Stimulated activated CD8-positive, alpha-beta memory T cell treated with anti-CD3 and anti-CD28 coated beads, Interleukin-12 subunit alpha, Interleukin-12 subunit beta, amount 100 ng/mL, for 24 hours (primary cell): Measurements from ENCODE around the gene ST3GAL5.
"Not testable (repeated sequence)": the region's sequence is repeated elsewhere in the genome, so short reads cannot be mapped to it uniquely, and the experiment has no call there.

Experiments used
- DNase-seq: peaks from one replicate; pipeline ENCODE4 v3.0.0-alpha.2; 2020; ENCODE audit errors: extremely low read depth

The ST3GAL5 gene

DNA sequence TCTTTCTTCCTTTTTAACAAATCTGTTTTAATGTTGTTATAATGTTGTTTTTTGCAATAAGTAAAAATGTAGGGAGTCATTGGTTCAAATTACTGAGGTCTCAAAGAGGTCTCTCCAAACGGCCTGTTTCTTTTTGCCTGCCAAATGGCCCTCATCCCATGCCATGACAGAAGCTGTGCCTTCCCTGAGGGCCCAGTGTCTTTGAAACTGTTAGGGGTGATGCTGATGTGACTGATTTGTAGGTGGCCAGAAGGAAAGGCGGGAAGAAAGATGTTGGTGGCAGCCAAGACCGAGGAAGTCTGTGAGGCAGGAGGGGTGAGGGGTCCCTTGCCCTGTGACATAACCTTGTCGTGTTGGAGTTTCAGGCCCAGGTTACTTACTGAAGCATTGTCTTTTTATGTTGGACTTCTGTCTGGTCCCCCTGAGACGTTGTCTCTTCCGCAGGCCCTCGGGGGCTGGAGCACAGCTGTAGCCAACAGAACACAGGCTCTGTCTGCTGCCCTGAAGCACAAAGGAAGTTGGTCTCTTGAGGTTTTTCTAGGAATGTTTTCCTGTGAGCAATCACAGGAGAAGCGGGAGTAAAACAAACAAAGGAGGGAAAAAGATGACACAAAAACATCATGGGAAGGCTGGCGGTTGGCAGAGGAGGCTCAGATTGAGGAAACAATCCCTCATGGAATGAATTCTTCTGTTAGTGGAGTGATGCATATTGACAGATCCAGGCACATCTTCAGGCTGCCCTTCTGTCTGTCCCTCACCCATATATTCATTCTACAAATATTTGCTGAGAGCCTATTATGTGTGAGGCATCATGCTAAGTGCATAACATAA lies 4.9 kb upstream of the ST3GAL5 start:
- no peak for DNase-seq

DNA sequence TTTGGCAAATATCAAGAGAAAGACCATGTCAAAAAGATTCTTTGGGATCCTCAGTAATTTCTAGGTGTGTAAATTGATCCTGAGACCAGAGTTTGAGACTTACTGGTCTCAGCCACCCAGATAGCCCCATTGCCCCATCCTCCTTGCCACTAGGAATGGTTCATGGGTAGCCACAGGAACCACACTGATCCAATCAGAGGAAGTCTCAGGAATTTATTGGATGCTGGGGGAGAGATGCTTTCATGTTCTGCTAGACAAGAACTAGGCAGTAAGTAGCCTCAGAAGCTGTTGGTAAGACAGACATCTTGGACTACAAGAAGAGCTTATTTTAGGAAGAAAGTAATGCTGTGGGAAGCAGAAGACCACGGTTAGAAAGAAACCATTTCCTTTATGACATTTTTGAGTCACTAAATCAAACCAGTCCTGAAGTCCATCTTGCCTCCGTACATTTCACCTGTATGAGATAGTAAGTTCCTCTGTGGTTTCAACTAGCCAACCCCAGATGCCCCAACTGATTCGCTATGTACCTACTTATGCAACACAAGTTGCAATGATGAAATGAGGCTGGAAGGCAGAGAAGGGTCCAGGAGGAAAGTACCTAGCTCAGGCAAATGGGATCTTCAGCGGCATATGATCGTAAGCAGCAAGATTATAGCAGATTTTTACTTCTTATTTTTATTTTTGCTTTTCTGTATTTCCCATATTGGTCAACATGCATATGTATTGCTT lies 3.6 kb upstream of the ST3GAL5 start:
- no peak for DNase-seq

DNA sequence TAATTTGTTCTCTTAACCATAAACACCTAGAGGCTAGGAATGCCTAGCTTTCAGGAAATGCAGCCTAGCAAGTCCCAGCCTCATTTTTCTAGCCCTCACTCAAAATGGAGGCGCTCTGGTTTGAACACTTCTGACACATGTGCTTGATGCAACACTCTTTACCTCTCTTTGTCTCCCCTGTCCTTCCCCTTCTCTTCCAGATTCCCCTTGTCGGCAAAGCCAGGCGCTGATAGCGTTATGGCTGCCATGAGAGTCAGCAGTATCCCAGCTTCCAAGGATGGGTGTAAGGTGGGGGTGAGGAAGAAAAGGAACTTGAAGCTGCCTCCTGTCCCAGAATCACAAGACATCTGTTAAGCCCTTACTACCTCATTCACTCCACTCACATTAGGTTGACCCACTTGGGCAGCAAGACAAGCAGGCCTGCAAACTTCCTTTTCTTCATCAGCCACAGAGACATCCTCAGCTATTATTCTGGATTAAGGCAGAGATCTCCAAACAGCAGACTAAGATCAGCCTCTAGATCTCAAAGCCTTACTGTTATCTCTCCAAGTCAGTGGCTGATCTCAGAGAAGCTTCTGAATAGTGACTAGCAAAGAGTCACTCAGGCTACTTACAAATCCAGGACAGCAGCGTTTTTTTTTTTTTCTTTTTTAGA lies 1.9 kb upstream of the ST3GAL5 start:
- DNase-seq: no peak

DNA sequence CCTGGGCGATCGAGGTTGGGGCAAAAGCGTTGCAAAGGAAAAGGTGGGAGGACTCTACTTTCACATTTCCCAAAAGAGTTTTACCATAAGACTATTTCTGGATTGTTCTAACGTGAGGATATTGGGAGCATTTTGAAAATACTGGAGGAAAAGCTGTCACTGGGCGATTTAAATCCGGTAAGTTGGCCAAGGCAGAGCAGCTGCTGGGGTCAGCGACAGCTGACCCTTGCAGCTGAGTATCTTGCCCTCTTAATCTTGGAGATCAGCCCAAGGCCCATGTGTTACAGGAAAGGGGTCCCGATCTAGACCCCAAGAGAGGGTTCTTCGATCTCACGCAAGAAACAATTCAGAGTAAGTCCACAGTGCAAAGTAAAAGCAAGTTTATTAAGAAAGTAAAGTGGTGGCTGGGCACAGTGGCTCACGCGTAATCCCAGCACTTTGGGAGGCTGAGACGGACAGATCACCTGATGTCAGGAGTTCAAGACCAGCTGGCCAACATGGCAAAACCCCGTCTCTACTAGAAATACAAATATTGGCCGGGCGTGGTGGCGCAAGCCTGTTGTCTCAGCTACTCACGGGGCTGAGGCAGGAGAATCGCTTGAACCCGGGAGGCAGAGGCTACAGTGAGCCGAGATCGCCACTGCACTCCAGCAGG lies 964 bp upstream of the ST3GAL5 start:
- DNase-seq: no peak

DNA sequence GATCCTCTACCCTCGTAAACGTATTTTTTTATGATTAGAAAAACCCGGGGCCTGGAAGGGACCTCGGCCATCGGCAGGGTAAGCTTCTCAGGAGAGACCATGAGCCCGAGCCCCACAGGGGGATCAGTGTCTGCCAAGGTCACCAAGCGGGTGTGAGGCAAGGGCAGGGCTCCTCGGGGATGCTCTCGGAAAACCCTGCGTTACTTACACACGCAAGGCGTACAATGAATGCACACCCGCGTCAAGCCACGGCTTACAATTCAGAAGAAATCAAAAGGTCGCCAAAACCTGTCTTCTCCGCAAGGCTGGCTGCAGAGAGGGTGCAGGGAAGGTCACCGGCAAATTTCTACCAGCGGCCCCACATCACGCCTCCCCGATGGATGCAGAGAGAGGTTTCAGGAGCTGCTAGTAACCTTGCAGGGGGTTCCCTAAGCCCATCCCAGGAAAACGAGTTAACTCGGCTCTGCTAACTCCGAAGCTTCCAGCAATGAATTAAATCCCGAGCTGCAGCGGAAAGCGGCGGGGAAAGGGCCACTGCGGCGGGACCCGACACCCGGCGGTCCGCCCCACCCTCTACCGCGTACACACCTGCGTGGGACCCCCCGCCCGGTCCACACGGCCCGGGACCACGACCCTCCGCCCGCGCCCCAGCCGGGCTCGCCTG lies 638 bp downstream of the ST3GAL5 start:
- no peak for DNase-seq

DNA sequence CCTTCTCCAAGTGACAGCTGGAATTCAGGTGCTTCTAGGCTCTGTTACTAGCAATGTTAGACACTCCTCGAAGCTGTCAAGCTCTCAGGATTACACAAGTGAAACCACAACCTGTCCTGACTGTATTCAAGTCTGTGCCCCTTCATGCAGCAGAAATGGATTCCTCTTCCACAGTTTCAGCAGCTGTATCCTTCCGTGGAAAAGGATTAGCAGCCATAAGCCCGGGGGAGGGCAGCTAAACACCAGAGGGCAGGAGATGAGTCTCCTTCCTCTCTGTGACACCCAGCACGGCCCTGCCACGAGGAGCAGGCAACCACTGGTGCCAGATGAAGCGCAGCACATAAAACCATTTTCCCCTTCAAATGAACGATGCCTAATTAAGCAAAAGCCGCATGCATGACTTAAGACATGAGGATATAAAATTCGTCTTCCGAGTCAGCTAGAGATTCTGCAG lies 1.2 kb downstream of the ST3GAL5 start:
- DNase-seq: no peak

DNA sequence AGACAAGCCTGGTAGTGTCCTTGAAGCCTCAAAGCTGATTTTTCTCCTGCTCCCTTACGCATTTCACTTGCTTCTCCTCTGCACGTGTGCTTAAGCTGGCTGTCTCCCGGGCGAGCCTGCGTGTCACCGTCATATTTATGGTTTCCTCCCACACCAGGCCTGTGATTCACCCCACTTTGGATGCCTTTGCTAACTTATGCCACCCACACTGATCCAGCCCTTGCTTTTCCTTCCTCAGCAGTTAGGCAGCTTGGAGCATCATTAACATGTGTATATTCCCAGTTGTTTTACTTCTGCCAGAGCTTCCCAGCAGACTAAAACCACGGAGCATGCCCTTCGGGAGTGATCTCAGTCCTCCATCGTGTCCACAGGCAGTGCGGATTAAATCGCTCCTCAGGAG lies 2.2 kb downstream of the ST3GAL5 start:
- peak; percentile 45 for DNase-seq

DNA sequence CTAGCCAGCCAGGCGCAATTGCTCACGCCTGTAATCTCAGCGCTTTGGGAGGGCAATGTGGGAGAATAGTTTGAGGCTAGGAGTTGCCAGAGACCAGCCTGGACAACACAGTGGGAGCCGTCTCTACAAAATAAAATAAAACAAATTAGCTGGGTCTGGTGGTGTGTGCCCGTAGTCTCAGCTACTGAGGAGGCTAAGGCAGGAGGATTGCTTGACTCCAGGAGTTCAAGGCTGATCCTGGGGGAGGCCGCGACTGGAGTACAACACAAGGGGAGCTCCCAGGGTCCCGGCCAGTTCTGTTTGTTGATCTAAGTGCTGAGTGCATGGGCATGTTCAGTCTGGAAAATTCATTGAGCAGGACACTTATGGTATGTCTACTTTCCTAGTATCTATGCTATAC lies 2.6 kb downstream of the ST3GAL5 start:
- DNase-seq: no peak

DNA sequence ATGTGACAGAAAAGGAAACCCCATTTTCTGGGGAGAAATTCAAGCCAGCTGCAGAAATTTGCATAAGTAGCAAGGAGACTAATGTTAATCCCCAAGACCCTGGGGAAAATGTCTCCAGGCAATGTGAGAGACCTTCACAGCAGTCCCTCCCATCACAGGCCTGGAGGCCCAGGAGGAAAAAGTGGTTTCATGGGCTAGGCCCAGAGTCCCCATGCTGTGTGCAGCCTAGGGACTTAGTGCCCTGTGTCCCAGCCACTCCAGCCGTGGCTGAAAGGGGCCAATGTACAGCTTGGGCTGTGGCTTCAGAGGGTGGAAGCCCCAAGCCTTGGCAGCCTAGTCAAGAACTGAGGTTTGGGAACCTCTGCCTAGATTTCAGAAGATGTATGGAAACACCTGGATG lies 7.0 kb downstream of the ST3GAL5 start:
- not testable (repeated sequence) for DNase-seq

DNA sequence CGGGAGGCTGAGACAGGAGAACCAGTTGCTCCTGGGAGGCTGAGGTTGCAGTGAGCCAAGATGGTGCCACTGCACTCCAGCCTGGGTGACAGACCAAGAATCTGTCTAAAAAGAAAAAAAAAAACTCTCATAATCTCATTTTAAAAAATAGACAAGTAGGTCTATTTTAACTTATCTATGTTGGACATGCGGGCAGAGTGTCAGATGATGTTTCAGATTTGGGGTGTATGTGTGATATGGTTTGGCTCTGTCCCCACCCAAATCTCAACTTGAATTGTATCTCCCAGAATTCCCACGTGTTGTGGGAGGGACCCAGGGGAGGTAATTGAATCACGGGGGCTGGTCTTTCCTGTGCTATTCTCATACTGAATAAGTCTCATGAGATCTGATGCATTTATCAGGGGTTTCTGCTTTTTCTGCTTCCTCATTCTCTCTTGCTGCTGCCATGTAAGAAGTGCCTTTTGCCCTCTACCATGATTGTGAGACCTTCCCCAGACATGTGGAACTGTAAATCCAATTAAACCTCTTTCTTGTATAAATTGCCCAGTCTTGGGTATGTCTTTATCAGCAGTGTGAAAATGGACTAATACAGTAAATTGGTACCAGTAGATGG lies 8.0 kb downstream of the ST3GAL5 start:
- not testable (repeated sequence) for DNase-seq

DNA sequence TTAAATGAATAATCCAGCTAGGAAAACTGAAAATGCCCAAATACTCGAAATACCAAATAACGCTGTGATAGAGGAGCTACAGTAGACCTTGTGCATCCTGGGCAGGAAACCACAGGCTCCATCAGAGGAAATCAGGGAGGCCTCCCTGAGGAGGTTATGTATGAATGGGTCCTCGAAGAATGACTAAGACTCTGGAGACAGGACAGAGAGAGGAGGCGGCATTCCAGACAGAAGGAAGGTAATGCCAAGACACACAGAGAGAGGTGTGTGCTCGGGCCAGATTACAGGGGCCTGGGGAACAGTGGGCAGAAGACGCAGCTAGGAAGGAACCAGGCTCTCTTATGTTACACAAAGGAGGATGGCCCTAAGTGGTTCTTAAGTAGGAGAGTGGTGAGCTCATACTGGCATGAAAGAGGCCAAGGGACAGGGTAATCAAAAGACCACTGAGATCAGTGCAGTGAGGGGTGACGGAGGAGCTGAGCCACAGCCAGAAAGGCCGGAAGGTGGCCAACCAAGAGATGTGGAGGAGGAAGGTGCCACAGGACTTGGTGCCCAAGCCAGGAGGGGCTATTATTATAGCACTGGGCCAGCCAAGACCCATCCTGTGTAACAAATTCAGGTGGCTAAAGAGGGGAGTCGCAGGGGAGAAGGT lies 9.9 kb downstream of the ST3GAL5 start:
- DNase-seq: no peak

DNA sequence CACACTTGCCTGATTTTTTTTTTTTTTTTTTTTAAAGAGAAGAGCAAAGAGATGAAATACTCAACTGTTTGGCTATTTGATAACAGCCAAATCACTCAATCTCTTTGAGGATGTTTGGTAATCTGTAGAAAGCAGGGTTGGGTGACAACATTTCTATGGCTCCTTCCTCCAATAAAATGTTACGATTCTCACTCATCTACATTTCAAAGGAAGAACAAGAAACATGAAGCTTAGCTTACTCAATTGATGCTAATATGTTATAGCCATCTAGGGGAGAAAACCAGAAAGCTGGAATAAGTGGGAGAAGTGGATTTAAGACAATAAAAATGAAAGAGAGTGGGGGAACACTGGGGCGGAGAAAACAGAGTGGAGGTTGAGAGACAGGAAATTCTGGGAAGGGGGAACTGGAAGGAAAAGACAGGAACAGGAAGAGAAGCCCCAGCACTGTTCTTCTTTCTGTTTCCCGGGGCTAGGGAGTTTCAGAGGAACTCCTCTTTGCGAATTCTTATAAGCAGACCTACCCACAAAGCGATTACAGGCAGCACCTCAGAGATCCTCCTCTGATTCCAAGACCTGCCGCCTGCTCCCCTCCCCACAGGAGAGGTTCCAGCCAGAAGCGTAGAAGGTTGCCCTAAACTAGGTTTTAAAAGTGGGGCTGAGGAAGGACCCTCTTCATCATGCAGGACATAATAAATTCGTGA lies 13.3 kb downstream of the ST3GAL5 start:
- DNase-seq: no peak

DNA sequence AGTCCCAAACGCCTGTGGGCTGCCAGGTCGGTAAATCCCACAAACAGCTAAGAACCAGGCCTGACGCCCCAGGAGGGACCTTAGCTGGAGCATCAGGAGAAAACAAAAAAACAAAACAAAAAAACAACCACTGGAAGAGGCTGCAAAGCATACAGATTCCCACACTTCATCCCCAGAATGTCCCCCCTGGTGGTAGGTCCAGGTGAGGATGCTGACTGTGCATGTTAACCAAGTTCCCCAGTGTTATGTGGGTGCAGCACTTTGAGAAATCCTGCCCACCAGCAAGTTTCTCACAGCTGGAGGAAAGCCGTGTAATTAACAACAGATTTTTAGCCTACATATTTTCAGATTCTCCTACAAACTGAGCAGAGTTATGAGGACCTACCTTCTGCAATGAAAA lies 15.1 kb downstream of the ST3GAL5 start:
- no peak for DNase-seq

DNA sequence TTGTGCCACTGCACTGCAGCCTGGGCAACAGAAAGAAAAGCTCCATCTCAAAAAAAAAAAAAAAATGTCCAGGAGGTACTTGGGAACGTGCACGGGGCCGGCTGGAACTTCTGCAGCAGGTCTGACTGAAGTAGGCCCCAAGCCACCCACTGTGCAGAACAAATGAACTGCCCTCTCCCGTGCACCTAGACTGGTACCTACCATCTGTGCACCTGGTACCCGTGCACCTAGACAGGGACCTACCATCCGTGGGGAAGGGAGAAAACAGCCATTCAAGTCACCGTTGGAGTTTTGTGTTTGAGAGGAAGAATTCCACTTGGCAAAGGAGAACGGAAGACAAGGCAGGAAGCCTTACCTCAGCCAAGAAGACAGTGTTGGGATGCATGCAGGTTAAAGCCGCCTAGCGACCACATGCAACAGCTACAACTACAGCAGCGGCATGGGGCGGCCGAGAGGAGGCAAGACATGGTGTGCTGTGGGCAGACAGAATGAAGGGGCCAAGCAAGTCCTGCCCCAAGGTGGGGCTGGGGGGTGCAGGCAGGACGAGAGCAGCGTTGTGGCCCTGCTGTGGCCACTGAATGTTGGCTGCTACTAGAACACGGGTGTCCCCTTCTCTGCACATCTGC lies 16.1 kb downstream of the ST3GAL5 start:
- DNase-seq: no peak

DNA sequence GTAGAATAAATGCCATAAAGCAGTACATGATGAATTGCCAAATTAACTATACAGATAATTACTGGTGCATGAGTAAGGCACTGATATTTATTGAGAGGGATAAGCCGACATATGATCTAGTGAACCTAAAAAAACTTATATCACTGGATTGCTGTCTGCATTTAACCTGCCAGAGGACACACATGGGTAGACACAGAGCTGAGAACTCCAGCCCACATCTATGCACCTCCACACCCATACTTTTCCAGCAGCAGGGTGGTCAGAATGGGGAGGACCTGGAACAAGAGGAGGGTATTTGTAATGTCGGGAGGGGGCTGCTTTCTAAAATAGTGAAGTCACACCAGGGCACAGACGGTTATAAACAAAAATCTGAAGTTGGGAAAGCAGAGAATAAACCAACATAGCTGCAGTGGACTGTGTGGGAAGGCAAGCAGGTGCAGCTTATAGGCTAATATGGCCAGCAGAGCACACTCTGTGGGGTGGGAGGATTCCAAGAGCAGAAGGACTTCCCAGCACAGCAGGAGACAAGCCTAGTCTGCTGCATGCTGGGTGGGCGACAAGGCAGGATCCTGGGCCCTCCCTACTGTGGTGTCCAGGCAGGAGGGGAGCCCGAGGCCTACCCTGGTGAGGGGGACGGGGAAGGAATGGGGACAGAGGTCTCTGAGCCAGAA lies 17.2 kb downstream of the ST3GAL5 start:
- DNase-seq: no peak

DNA sequence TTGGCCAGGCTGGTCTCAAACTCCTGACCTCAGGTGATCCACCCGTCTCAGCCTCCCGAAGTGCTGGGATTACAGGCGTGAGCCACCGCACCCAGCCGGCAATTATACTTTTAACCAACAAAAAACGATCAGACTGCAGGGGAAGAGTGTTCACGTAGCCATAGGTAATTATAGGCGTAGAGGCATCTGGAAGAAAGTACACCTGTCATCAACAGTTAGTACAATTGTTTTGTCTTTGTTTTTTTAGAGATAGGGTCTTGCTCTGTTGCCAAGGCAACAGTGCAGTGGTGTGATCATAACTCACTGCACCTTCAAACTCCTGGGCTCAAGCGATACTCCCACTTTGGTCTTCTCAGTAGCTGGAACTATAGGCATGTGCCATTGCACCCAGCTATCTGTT lies 20.0 kb downstream of the ST3GAL5 start:
- no peak for DNase-seq

DNA sequence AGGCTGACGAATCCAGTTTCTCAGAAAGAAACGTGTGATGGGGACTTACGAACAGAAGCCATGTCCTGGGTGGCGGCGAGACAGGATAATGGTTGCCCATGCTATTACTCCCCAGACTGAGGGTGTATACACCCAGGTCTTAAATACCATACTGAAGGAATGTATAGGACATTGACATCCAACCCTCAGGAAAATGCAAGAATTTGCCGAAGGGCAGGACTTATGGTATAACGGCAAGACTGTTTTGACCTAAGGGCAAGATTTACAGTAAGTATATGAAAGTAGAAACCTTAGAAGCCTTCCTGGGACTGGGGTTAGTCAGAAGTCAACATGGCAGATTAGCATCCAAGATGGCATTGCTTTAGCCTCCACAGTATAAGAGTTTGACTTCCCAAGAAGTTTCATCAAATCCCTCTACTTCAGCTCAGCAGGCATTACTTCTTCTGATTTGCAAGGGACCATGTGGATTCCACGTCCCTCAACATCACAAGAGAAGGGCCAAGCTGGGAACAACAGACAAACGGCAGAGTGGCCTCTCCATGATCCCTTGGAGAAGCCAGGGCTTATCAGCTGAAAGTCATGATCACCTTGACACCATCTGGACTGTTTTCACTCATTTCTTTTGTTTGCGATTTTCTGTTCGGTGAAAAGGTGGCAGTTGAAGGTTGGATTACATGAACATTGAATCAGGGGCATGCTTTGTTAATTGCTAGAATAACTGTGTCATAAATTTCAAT lies 21.1 kb downstream of the ST3GAL5 start:
- DNase-seq: no peak

DNA sequence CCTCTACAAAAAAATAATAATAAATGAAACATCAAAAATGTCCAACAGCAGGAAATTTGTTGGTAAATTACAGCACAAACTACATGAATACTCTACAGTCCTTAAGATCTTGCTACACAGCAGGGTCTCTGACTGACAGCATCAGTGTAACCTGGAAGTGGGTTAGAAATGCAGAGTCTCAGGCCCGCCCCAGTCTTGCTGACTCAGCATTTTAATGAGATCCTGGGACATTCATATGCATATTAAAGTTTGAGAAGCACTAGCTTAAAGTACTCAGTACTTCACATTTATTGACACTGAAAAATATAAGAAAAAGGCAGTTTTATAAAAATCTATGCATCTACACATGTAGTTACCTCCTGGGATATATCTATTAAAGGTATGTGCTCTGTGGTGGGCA lies 21.7 kb downstream of the ST3GAL5 start:
- no peak for DNase-seq
